Tibial nerve (tissue), 4 donors: ENCODE measurements around the gene ZW10. TPM values are rescaled to one million over a fixed set of nuclear protein-coding genes. Genes with fewer than 3 reads are reported as not detected.

Experiments used
- DNase-seq, 2 donors: peaks; one replicate each; pipeline ENCODE4 v3.0.0-alpha.2; 2019; ENCODE audit warnings: low spot score in 2 of 2
- H3K27ac ChIP-seq, 4 donors: fragments of 200-600 bp; sonication (generic) in 3 of 4; one replicate each; pipeline ENCODE4 v1.5.1; 2017 to 2019; ENCODE audit warnings: mild to moderate bottlenecking in 1 of 4
- H3K27me3 ChIP-seq, 2 donors: fragments of 200-600 bp; sonication (generic) in 1 of 2; one replicate each; pipeline versions ENCODE4 v1.5.1 to v1.6.0; 2017 to 2019
- H3K36me3 ChIP-seq, 3 donors: fragments of 200-600 bp; sonication (generic); one replicate each; pipeline ENCODE4 v1.5.1; 2018 to 2019
- H3K4me1 ChIP-seq, 4 donors: fragments of 200-600 bp; sonication (generic) in 3 of 4; one replicate each; pipeline ENCODE4 v1.5.1; 2017 to 2019
- H3K4me3 ChIP-seq, 4 donors: fragments of 200-600 bp; sonication (generic) in 3 of 4; one replicate each; pipeline ENCODE4 v1.5.1; 2017 to 2019; ENCODE audit warnings: mild to moderate bottlenecking in 1 of 4, moderate library complexity in 1 of 4
- H3K9me3 ChIP-seq, 4 donors: fragments of 200-600 bp; sonication (generic) in 3 of 4; one replicate each; pipeline ENCODE4 v1.5.1; 2017 to 2019
- CTCF ChIP-seq, 5 experiments: fragments of 200-600 bp in 3 of 5; fragments of 450-650 bp in 2 of 5; sonication (generic) in 3 of 5; IDR thresholded peaks; one replicate each; pipeline ENCODE4 v1.5.1; 2016 to 2019; ENCODE audit warnings: antibody characterized with exemption in 5 of 5, mild to moderate bottlenecking in 3 of 5, moderate library complexity in 2 of 5
- EP300 ChIP-seq, 2 donors: sonication (generic); formaldehyde crosslinking; IDR thresholded peaks; one replicate each; pipeline ENCODE4 v1.6.1; 2017; ENCODE audit warnings: antibody characterized with exemption in 2 of 2, mild to moderate bottlenecking in 1 of 2
- POLR2A ChIP-seq, 2 donors: fragments of 450-650 bp; IDR thresholded peaks; one replicate each; pipeline ENCODE4 v1.6.1; 2017; ENCODE audit warnings: antibody characterized with exemption in 2 of 2, mild to moderate bottlenecking in 2 of 2, moderate library complexity in 2 of 2
- WGBS, 2 donors: methylation state at CpG; one replicate each; pipeline ENCODE4 v1.1.5; 2018; 5-methylcytosine and 5-hydroxymethylcytosine counted together
- total RNA-seq, 4 donors: library from RNA; depleted of rRNA; stranded (reverse); fragments of >200 nt; gene quantifications; one replicate each; pipeline ENCODE4 v1.1.0, GENCODE V29; 2016

ZW10 gene
- total RNA-seq, 4 donors from 2014 or later: 9.8 to 14.2 (median 12.6) TPM

- Histone ChIP-seq H3K27ac (peak overlapping the region in 2 of 4 donors; percentile 9 to 62), H3K9me3 (no peaks in the 10 kb centered on the region), H3K4me1 (peaks cover 0 to 32% (median 3%) of the 10 kb centered on the region in 4 donors), H3K4me3 (no peak overlapping the region), H3K36me3 (peaks cover 0 to 64% (median 0%) of the 10 kb centered on the region in 3 donors), H3K27me3 (no peaks in the 10 kb centered on the region)
- TF ChIP-seq CTCF (IDR thresholded peaks at IDR 0.05): no peak
- no peak for TF ChIP-seq EP300 (IDR thresholded peaks at IDR 0.05)
- TF ChIP-seq POLR2A (IDR thresholded peaks at IDR 0.05): no peak
- 70 to 91% methylated on average over 4 of the region's 4 CpGs for WGBS, 2 donors
- no peak for DNase-seq
Measured at GRCh38 chr11:113695207-113695606, 78.3 kb downstream of the ZW10 start.

GRCh38 chr11:113694390-113694789 lies 79.1 kb downstream of the ZW10 start:
- H3K27me3 ChIP-seq: no peaks in the 10 kb centered on the region
- H3K9me3 ChIP-seq: no peaks in the 10 kb centered on the region
- peaks cover 0 to 63% (median 0%) of the 10 kb centered on the region in 3 donors for H3K36me3 ChIP-seq
- H3K4me3 ChIP-seq: no peak overlapping the region
- H3K4me1 ChIP-seq: peaks cover 0 to 34% (median 8%) of the 10 kb centered on the region in 4 donors
- no peak for DNase-seq
- WGBS, 2 donors: 82 to 90% methylated on average over 10 to 12 of the region's 12 CpGs
- no peak for TF ChIP-seq POLR2A (IDR thresholded peaks at IDR 0.05)
- TF ChIP-seq EP300 (IDR thresholded peaks at IDR 0.05): no peak
- no peak for TF ChIP-seq CTCF (IDR thresholded peaks at IDR 0.05)
- peak overlapping the region in 2 of 4 donors; percentile 9 to 62 for H3K27ac ChIP-seq

GRCh38 chr11:113693030-113693429 lies 80.5 kb downstream of the ZW10 start:
- no peak for TF ChIP-seq EP300 (IDR thresholded peaks at IDR 0.05)
- TF ChIP-seq POLR2A (IDR thresholded peaks at IDR 0.05): no peak
- no peak for TF ChIP-seq CTCF (IDR thresholded peaks at IDR 0.05)
- Histone ChIP-seq H3K27me3 (no peaks in the 10 kb centered on the region), H3K9me3 (no peaks in the 10 kb centered on the region), H3K27ac (no peak overlapping the region), H3K36me3 (peaks cover 0 to 58% (median 0%) of the 10 kb centered on the region in 3 donors), H3K4me1 (peaks cover 0 to 28% (median 8%) of the 10 kb centered on the region in 4 donors), H3K4me3 (no peak overlapping the region)
- no peak for DNase-seq
- WGBS, 2 donors: 90 to 91% methylated on average over 12 of the region's 13 CpGs

- DNase-seq: peak in 1 of 2 donors; percentile 23
- WGBS, 2 donors: 65 to 75% methylated on average over 9 to 15 of the region's 15 CpGs
- no peaks in the 10 kb centered on the region for H3K9me3 ChIP-seq
- H3K4me1 ChIP-seq: peaks cover 0 to 34% (median 10%) of the 10 kb centered on the region in 4 donors
- peak overlapping the region; percentile 11 to 86 (median 56) for H3K27ac ChIP-seq
- TF ChIP-seq POLR2A (IDR thresholded peaks at IDR 0.05) (no peak), CTCF (IDR thresholded peaks at IDR 0.05) (peak in 3 of 5 experiments; percentile 32 to 51 (median 42)), EP300 (IDR thresholded peaks at IDR 0.05) (peak; percentile 16 to 90)
- no peak overlapping the region for H3K4me3 ChIP-seq
- no peaks in the 10 kb centered on the region for H3K27me3 ChIP-seq
- peaks cover 0 to 38% (median 0%) of the 10 kb centered on the region in 3 donors for H3K36me3 ChIP-seq
Measured at GRCh38 chr11:113690619-113691569, 82.6 kb downstream of the ZW10 start.
